A673 (cell line): Measurements from ENCODE around the gene PLSCR5. TPM values are rescaled to one million over a fixed set of nuclear protein-coding genes. Genes with fewer than 3 reads are reported as not detected.

Experiments
- Bru-seq: library from RNA; stranded (reverse); fragments of 400-500 nt; gene quantifications from one replicate; lab custom pipeline; 2021; lab: Mats Ljungman, UMichigan
- BruChase-seq, 2 experiments: library from RNA; stranded (reverse); fragments of 400-500 nt; gene quantifications; one replicate each; lab custom pipeline; 2021; lab: Mats Ljungman, UMichigan
- BruUV-seq: library from RNA; stranded (reverse); fragments of 400-500 nt; replicated peaks from 2 replicates; lab custom pipeline; 2021; lab: Mats Ljungman, UMichigan
- CTCF ChIA-PET: fragments of 300-600 bp; sonication (Branson Sonifier 250); formaldehyde crosslinking; loops from one replicate; lab custom pipeline; 2022; ENCODE audit warnings: antibody characterized with exemption; lab: Charles Lee
- POLR2A ChIA-PET: fragments of 300-600 bp; sonication (Branson Sonifier 250); formaldehyde crosslinking; loops from one replicate; lab custom pipeline; 2022; ENCODE audit warnings: antibody characterized with exemption; ENCODE audit not compliant: low non-redundant PET; lab: Charles Lee
- DNase-seq: peaks from one replicate; pipeline ENCODE4 v3.0.0-alpha.2; 2015; ENCODE audit warnings: low spot score
- H3K27ac ChIP-seq: fragments of 200-600 bp; sonication (generic); 2 replicates; pipeline ENCODE4 v1.5.1; 2016; ENCODE audit warnings: mixed run types, low read depth, mild to moderate bottlenecking, mixed read lengths, antibody characterized with exemption, low read length; ENCODE audit not compliant: poor library complexity, severe bottlenecking
- H3K27me3 ChIP-seq: fragments of 200-600 bp; sonication (generic); replicated peaks from 2 replicates; pipeline ENCODE4 v1.6.1; 2017; ENCODE audit warnings: mixed run types, low read depth, mild to moderate bottlenecking, mixed read lengths, antibody characterized with exemption, low read length; ENCODE audit not compliant: insufficient read depth, poor library complexity
- H3K36me3 ChIP-seq: fragments of 200-600 bp; sonication (generic); 2 replicates; pipeline ENCODE4 v1.6.1; 2016; ENCODE audit warnings: mixed run types, mild to moderate bottlenecking, mixed read lengths, antibody characterized with exemption, low read length; ENCODE audit not compliant: insufficient read depth, poor library complexity, severe bottlenecking
- H3K4me1 ChIP-seq: fragments of 200-600 bp; sonication (generic); 2 replicates; pipeline ENCODE4 v1.6.1; 2017; ENCODE audit warnings: mixed run types, mild to moderate bottlenecking, mixed read lengths, antibody characterized with exemption, low read length; ENCODE audit not compliant: insufficient read depth, poor library complexity, severe bottlenecking
- H3K4me3 ChIP-seq: fragments of 200-600 bp; sonication (generic); 2 replicates; pipeline ENCODE4 v1.5.1; 2016; ENCODE audit warnings: low read depth, mixed run types, mild to moderate bottlenecking, mixed read lengths, low read length; ENCODE audit not compliant: poor library complexity, severe bottlenecking
- H3K9me3 ChIP-seq: fragments of 200-600 bp; sonication (generic); 2 replicates; pipeline ENCODE4 v1.6.1; 2016; ENCODE audit warnings: mixed run types, low read depth, mild to moderate bottlenecking, mixed read lengths, antibody characterized with exemption, low read length; ENCODE audit not compliant: poor library complexity, severe bottlenecking
- EZH2 ChIP-seq: fragments of 200-600 bp; sonication (generic); IDR thresholded peaks from 2 replicates; pipeline ENCODE4 v1.6.1; 2017; ENCODE audit warnings: borderline replicate concordance, low read depth, mild to moderate bottlenecking, mixed read lengths, antibody characterized with exemption, low read length; ENCODE audit not compliant: poor library complexity, severe bottlenecking
- intact Hi-C: fragments of 100-400 bp; cut with micrococcal nuclease; formaldehyde crosslinking; loops from one replicate; pipeline ENCODE4 v1.10.0; 2022; ENCODE audit not compliant: unreplicated experiment
- long read RNA-seq: library from polyadenylated mRNA; stranded (forward); transcript quantifications from one replicate; pipeline ENCODE4 v2.0.0, GENCODE V29; 2022
- total RNA-seq: library from RNA; stranded (reverse); gene quantifications from 2 replicates; pipeline ENCODE4 v1.2.3, GENCODE V29; 2021
- TF ChIP-seq, protein P1 (sequence below): fragments of 300-800, 200-600 bp; sonication (generic); conservative IDR thresholded peaks from 2 replicates; pipeline ENCODE4 v1.5.1; 2017; ENCODE audit warnings: low read depth, mild to moderate bottlenecking, antibody characterized with exemption, low read length, moderate library complexity, mixed read lengths

Gene PLSCR5, protein sequence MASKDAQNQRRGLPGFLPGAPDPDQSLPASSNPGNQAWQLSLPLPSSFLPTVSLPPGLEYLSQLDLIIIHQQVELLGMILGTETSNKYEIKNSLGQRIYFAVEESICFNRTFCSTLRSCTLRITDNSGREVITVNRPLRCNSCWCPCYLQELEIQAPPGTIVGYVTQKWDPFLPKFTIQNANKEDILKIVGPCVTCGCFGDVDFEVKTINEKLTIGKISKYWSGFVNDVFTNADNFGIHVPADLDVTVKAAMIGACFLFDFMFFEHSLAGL
- total RNA-seq (not detected in 2 replicates), Bru-seq, nascent RNA (not detected), BruChase-seq, experiment 1, labeled RNA remaining after a 2-hour chase (not detected), BruChase-seq, experiment 2, labeled RNA remaining after a 6-hour chase (not detected)
- long read RNA-seq = 0 reads

DNA sequence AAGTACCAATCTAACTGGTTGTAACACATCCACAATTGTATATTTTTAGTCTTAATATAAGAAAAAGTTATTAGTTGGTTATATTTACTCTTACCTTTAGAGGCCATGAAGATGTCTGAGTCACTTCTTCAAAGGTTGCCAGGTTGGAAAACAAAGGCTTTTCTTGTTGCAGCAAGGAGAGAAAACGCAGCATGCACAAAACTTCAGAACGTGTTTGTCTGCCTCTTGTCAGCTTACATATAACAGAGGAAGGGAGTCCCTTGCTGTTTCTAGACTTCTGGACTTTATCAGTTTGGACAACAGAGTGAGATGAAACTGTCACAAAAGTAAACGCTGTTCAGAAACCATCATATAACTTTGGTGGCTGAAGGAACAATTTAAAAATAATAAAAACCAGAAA, at the start of gene PLSCR5:
TSS of gene PLSCR5 (minus strand) at position 241 of the 400 bp plus-strand sequence. CDS start at position 107, 134 bp downstream.
- intact Hi-C loops = no loop called here
- Histone ChIP-seq H3K36me3 (no peaks in the 10 kb centered on the region), H3K4me1 (no peaks in the 10 kb centered on the region), H3K27me3 (no peaks in the 10 kb centered on the region), H3K4me3 (no peak within 1 kb of the TSS), H3K27ac (no peak within 1 kb of the TSS), H3K9me3 (no peaks in the 10 kb centered on the region)
- ChIA-PET POLR2A (no interaction called here), CTCF (no interaction called here)
- no TSS peak for BruUV-seq
- DNase-seq = no peak
- TF ChIP-seq, protein P1, sequence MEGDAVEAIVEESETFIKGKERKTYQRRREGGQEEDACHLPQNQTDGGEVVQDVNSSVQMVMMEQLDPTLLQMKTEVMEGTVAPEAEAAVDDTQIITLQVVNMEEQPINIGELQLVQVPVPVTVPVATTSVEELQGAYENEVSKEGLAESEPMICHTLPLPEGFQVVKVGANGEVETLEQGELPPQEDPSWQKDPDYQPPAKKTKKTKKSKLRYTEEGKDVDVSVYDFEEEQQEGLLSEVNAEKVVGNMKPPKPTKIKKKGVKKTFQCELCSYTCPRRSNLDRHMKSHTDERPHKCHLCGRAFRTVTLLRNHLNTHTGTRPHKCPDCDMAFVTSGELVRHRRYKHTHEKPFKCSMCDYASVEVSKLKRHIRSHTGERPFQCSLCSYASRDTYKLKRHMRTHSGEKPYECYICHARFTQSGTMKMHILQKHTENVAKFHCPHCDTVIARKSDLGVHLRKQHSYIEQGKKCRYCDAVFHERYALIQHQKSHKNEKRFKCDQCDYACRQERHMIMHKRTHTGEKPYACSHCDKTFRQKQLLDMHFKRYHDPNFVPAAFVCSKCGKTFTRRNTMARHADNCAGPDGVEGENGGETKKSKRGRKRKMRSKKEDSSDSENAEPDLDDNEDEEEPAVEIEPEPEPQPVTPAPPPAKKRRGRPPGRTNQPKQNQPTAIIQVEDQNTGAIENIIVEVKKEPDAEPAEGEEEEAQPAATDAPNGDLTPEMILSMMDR = no peak
- no peak for TF ChIP-seq EZH2

DNA sequence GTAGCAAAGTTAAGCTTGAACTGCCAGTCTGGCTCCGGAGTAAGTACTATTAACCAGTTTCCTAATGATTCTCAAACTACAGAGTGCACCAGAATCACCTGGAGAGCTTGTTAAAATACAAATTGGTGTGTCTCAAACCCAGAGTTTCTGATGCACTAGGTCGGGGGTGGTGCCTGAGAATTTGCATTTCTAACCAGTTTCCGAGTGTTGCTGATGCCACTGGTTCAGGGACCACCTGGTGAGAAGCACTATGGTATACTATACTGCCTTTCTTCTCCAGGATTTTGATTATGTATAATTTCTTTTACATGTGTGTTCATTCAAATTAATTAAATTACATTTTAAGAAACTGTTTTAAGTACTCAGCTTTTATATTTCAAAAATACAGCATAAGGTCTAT, 48.8 kb upstream of the PLSCR5 start:
- Histone ChIP-seq H3K27ac (no peak overlapping the region), H3K36me3 (no peaks in the 10 kb centered on the region), H3K9me3 (no peaks in the 10 kb centered on the region), H3K27me3 (no peaks in the 10 kb centered on the region), H3K4me3 (no peak overlapping the region), H3K4me1 (peaks cover 7% of the 10 kb centered on the region)
- ChIA-PET POLR2A (no interaction called here), CTCF (no interaction called here)
- DNase-seq = no peak
- no TSS peak for BruUV-seq
- intact Hi-C loops = no loop called here
- no peak for TF ChIP-seq EZH2
- TF ChIP-seq, protein P1 = no peak

DNA sequence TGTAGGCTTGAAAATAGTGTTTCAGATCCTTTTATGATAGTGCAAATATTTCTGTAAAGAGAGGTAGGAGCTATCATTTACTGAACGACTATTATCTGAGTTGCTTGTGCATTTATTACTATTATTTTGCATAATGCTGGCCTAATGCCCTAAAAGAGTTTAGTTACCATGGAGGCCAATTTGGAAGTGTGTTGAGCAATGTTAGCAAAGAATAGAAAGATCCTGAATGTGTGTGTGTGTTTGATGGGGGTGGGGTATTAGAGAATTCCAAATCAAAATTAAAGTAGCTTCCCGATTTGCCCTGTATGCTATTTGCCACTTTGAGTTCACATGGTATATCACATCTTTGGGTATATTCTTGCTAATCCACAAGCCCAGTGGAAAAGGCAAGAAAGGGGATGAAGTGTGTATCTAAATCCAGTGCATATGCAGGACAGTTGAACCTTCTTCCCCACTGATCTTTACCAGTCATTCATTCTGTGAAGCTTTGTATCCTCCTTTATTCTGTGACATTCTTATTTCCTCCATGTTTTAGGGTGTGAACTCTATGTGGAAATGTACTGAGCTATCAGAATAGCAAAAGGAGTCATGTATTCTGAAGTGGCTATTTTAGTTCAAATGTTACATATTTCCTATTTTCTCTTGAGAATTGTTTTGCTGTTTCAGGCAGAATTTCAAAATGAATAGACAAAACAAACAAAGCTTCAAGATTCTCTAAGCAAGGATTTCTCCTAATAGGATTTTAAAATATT, 45.7 kb upstream of the PLSCR5 start:
- TF ChIP-seq, protein P1 = no peak
- TF ChIP-seq EZH2 = no peak
- Histone ChIP-seq H3K27ac (no peak overlapping the region), H3K4me1 (peaks cover 7% of the 10 kb centered on the region), H3K9me3 (no peaks in the 10 kb centered on the region), H3K36me3 (no peaks in the 10 kb centered on the region), H3K4me3 (no peak overlapping the region), H3K27me3 (no peaks in the 10 kb centered on the region)
- ChIA-PET POLR2A (no interaction called here), CTCF (no interaction called here)
- intact Hi-C loops = no loop called here
- DNase-seq = no peak
- no TSS peak for BruUV-seq
